Astrocyte of the spinal cord (primary cell): ENCODE data around the gene RNASEH2B.
A peak's percentile ranks its signal among the peaks of the same experiment; 100 is the strongest.

Experiments used
- DNase-seq: peaks from one replicate; pipeline ENCODE4 v3.0.0; 2011; ENCODE audit warnings: low read depth, low spot score
- H3K4me3 ChIP-seq: 2 replicates; pipeline ENCODE4 v1.5.1; 2011; ENCODE audit warnings: low read depth, mild to moderate bottlenecking, low read length, moderate library complexity
- in situ Hi-C: cut with HindIII; loops from 2 replicates; pipeline ENCODE4 v1.10.0; 2017; ENCODE audit warnings: low sequenced_read_pairs
- TF ChIP-seq, protein P1 (sequence below): IDR thresholded peaks from 2 replicates; pipeline ENCODE4 v1.5.1; 2012; ENCODE audit warnings: low read depth, mild to moderate bottlenecking, low read length, inconsistent platforms

The RNASEH2B gene

DNA sequence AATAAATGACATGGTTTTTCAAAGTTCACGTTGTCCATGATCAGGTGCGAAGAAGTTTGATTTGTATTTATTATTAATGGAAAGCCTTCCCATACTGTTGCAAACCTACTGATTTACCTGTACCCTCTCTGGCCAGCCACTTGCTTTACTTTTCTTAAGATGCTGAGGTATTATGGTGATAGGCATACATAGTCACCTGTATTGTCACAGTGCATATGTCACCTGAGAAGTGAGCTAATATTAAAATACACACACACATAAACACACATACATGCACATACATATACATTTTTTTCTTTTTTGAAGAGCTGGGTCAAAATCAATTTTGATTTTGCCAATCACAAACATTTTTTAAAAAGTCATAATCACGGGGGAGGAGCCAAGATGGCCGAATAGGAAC lies 72.1 kb downstream of the RNASEH2B start:
- H3K4me3 ChIP-seq: no peak overlapping the region
- TF ChIP-seq, protein P1, sequence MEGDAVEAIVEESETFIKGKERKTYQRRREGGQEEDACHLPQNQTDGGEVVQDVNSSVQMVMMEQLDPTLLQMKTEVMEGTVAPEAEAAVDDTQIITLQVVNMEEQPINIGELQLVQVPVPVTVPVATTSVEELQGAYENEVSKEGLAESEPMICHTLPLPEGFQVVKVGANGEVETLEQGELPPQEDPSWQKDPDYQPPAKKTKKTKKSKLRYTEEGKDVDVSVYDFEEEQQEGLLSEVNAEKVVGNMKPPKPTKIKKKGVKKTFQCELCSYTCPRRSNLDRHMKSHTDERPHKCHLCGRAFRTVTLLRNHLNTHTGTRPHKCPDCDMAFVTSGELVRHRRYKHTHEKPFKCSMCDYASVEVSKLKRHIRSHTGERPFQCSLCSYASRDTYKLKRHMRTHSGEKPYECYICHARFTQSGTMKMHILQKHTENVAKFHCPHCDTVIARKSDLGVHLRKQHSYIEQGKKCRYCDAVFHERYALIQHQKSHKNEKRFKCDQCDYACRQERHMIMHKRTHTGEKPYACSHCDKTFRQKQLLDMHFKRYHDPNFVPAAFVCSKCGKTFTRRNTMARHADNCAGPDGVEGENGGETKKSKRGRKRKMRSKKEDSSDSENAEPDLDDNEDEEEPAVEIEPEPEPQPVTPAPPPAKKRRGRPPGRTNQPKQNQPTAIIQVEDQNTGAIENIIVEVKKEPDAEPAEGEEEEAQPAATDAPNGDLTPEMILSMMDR: no peak
- in situ Hi-C loops: no loop called here
- DNase-seq: no peak

GRCh38 chr13:50989476-50989875 lies 79.9 kb downstream of the RNASEH2B start:
- in situ Hi-C loops: no loop called here
- TF ChIP-seq, protein P1: peak; percentile 45

GRCh38 chr13:50990065-50990817 lies 80.7 kb downstream of the RNASEH2B start:
- in situ Hi-C loops: no loop called here
- no peak overlapping the region for H3K4me3 ChIP-seq
- TF ChIP-seq, protein P1: no peak
- no peak for DNase-seq

More at GRCh38 chr13:50989476-50989875, 79.9 kb downstream of the RNASEH2B start:
- H3K4me3 ChIP-seq: no peak overlapping the region
- DNase-seq: peak; percentile 33

GRCh38 chr13:50990818-50991506 lies 81.4 kb downstream of the RNASEH2B start:
- DNase-seq: peak; percentile 72
- TF ChIP-seq, protein P1: no peak
- in situ Hi-C loops: no loop called here
- peak overlapping the region; percentile 10 for H3K4me3 ChIP-seq

DNA sequence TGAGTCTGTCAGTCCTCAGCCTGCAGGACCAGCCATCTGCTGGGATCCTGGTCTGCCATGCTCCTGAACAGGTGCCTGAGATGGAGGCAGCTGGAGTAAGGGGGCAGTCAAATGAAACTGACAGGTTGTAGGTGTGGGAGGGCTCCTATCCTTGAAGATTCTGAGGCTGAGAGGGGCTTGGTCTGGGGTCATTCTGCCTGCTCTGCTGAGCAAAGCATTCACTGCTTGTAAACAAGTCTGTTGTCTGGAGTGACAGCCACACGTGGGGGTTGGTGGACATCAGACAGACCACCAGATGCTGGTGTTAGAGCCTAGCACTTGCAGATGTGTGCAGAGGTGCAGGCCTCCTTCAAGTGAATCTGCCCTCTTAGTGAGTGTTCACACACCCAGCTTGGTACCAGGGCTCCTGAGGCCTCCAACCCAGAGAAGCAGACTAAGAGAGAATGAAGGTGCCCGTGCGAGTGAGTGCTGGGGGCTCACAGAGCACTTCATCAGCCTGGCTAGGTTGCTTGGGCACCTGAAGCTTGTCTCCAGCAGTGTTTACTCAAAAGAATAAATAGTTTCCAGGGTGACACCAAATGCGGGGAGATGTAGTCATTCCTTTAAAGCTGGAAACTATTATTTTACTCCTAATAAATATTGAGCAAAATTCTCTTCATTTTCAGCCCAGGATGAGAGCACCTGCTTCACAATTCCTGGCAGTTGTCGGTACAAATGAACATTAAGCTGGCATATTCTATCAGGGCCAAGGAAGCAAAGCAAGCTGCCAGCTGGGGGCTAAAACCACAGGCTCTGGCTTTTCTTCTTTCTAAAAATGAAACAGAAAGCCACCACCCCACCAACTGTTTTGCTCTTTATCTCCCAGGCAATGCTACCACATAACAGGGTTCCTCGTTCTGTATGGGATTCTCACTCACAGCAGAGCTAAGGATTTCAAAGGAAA lies 82.3 kb downstream of the RNASEH2B start:
- peak; percentile 16 for DNase-seq

More for the DNA sequence above, 82.3 kb downstream of the RNASEH2B start:
- H3K4me3 ChIP-seq: no peak overlapping the region
- TF ChIP-seq, protein P1: no peak
- in situ Hi-C loops: no loop called here
